Embryonic facial prominence (tissue), 1 donor: ENCODE results near the gene NYAP1.
"Not testable (repeated sequence)": the region's sequence is repeated elsewhere in the genome, so short reads cannot be mapped to it uniquely, and the experiment has no call there.

Experiments used
- DNase-seq: peaks from one replicate; pipeline ENCODE4 v3.0.0-alpha.2; 2016; ENCODE audit errors: extremely low spot score

Gene NYAP1

GRCh38 chr7:100513212-100513810 lies 29.6 kb downstream of the NYAP1 start:
- no peak for DNase-seq

DNA sequence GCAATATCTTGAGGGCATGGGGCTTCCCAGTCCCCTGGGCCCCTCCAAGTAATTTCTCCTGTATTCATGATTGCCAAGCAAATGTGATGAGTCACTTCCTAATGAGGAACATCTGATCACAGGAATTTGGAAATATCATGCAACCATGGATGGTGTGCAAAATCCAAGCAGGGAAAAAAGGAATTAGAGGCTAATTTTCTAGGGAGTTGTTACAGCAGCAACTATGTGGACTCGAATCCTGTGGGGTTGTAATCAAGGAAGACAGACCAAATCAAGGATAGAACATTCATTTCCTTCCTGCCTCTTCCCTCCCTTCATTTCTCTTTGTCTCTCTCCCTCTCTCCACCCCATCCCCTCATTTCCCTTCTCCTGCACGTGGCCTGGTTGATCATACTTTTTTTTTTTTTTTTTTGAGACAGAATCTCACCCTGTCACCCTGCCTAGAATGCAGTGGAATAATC lies 31.4 kb downstream of the NYAP1 start:
- no peak for DNase-seq

DNA sequence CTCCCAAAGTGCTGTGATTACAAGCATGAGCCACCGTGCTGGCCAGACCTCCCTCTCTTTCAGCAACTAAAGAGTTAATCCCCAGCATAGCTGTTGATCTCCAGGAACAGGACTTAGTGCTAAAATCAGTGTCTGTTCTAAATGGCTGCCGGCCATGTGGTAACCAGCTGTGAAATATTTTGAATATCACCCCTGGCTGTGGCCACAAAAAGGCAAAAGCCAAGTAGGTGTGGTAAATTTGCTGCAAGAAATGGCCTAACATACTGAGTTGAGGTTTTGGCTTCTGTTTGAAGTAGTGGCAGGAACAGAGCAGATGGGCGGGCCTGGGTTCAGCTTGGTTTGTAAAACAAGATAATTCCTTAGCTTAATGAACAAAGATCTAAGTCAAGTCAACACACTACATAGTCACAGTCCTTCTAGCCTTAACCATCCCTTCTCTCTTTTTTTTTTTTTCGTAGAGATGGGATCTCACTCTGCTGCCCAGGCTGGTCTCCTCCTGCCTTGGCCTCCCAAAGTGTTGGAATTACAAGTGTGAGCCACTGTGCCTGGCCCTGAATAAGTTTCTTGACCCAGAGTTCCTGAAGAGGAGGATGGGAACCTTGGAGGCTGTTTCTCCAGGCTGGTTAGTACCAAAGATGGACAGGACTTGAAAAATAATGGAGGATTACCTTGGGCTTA lies 32.5 kb downstream of the NYAP1 start:
- no peak for DNase-seq

- no peak for DNase-seq
Observed at GRCh38 chr7:100517305-100517704, 33.6 kb downstream of the NYAP1 start.

DNA sequence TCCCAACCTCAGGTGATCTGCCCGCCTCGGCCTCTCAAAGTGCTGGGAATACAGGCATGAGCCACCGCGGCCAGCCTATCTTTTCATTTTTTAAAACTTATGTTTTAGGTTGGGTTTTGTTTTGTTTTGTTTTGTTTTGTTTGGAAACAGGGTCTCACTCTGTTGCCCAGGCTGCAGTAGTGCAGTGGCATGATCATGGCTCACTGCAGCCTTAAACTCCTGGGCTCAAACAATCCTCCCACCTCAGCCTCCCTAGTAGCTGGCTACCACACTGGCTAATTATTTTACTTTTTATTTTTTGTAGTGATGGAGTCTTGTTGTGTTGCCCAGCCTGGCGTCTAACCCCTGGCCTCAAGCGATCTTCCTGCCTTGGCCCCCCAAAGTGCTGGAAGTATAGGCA lies 35.9 kb downstream of the NYAP1 start:
- DNase-seq: no peak

DNA sequence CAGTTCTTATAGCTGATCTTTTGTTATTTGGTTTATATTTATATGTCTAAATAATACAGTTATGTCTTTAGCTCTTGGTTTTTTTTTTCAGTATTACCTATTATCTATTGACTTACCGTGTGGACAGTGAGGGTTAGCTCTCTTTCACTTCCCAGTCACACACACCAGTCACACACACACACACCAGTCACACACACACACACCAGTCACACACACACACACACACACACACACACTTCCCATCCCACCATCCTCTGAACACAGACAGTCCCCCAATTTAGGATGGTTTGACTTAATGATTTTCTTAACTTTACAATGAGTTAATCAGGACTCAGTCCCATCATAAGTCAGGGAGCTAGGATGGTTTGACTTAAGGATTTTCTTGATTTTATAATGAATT lies 36.4 kb downstream of the NYAP1 start:
- DNase-seq: no peak

DNA sequence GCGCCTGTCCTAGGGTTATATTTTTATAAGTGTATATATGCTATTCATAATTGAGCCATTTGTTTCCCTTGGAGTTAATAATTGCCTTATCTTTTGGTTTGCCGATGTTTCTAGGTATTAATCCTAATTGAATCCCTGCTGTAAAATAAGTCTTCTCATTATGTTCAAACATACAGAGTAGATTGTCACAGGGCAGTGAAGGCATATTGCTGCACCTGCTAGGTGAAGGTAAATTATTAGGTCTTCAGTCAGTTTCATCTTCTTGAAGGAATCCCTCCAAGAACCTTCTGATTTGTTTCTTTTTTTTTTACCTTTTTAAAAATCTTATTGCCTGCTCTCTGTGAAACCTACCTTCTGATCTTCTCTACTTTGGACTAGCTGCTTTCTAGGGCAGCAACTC lies 37.3 kb downstream of the NYAP1 start:
- no peak for DNase-seq

DNA sequence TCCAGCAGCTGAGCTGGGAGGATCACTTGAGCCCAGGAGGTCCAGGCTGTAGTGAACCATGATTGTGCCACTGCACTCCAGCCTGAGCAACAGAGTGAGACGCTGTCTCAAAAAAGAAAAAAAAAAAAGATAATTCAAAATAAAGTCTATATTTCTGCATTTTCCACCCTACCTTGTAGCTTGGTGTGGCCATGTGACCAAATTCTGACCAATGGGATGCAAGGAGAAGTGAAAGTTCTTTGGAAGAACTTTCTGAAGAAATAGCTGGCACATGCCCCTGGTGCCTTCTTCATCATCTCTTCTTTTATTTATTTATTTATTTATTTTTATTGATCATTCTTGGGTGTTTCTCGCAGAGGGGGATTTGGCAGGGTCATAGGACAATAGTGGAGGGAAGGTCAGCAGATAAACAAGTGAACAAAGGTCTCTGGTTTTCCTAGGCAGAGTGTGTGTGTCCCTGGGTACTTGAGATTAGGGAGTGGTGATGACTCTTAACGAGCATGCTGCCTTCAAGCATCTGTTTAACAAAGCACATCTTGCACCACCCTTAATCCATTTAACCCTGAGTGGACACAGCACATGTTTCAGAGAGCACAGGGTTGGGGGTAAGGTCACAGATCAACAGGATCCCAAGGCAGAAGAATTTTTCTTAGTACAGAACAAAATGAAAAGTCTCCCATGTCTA lies 38.3 kb downstream of the NYAP1 start:
- DNase-seq: not testable (repeated sequence)

DNA sequence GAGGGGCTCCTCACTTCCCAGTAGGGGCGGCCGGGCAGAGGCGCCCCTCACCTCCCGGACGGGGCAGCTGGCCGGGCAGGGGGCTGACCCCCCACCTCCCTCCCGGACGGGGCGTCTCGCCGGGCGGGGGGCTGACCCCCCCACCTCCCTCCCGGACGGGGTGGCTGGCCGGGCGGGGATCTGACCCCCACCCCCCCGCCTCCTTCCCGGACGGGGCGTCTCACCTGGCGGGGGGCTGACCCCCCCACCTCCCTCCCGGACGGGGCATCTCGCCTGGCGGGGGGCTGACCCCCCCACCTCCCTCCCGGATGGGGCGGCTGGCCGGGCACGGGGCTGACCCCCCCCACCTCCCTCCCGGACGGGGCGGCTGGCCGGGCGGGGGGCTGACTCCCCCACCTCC lies 39.5 kb downstream of the NYAP1 start:
- DNase-seq: not testable (repeated sequence)

GRCh38 chr7:100528108-100528866 lies 44.6 kb downstream of the NYAP1 start:
- not testable (repeated sequence) for DNase-seq

GRCh38 chr7:100532165-100533022 lies 48.7 kb downstream of the NYAP1 start:
- DNase-seq: no peak

DNA sequence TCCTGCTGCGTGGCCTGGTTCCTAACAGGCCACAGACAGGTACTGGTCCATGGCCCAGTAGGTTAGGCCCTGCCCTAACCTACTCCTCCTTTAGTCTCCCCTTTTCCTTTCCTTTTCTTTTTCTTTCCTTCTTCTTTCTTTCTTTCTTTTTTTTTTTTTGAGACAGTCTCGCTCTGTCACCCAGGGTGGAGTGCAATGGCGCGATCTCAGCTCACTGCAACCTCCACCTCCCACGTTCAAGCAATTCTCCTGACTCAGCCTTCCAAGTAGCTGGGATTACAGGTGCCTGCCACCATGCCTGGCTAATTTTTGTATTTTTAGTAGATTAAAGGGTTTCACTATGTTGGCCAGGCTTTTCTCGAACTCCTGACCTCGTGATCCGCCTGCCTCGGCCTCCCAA lies 52.3 kb downstream of the NYAP1 start:
- DNase-seq: not testable (repeated sequence)

GRCh38 chr7:100536695-100537094 lies 53.0 kb downstream of the NYAP1 start:
- not testable (repeated sequence) for DNase-seq

- DNase-seq: no peak
Observed at GRCh38 chr7:100538348-100538653, 54.6 kb downstream of the NYAP1 start.

DNA sequence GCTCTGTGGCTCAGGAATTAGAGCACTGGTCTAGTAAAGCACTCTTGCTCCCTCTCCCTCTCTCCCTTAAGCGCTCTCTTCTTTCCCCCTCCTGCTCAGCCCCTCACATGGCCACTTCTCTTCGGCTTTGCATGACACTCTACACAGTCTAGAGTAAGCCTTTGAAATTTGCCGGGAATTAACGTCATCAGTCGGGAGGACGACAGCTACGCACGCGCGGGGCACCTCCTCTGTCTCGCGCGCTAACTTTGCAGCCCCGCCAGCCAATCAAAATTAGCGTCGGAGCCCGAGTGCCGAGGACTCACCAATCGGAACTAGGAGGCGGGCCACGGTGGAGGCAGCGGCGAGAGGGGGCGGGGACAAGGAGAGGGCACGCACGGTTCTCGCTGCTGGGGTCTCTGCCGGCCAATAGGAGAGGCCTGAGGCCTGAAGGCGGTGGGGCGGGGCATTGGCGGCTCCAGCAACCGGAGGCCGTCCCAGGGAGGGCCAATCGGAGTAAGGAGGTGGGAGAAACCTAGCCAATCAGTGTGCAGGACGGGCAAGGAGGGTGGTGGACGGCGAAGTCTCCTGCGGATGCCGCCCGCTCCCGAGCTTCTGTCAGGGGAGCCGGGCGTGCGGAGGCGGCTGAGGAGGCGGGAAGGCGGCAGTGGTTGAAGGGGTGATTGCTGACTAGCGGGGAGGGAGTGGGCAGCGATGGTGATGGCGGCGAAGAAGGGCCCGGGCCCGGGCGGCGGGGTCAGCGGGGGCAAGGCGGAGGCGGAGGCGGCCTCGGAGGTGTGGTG lies 55.1 kb downstream of the NYAP1 start, which contains the start of gene AGFG2:
TSS of gene AGFG2 (plus strand) at position 550 of the 782 bp plus-strand sequence. CDS start at position 694, 144 bp downstream.
- DNase-seq: peak; percentile 98

GRCh38 chr7:100539436-100540006 lies 55.8 kb downstream of the NYAP1 start:
- DNase-seq: no peak

DNA sequence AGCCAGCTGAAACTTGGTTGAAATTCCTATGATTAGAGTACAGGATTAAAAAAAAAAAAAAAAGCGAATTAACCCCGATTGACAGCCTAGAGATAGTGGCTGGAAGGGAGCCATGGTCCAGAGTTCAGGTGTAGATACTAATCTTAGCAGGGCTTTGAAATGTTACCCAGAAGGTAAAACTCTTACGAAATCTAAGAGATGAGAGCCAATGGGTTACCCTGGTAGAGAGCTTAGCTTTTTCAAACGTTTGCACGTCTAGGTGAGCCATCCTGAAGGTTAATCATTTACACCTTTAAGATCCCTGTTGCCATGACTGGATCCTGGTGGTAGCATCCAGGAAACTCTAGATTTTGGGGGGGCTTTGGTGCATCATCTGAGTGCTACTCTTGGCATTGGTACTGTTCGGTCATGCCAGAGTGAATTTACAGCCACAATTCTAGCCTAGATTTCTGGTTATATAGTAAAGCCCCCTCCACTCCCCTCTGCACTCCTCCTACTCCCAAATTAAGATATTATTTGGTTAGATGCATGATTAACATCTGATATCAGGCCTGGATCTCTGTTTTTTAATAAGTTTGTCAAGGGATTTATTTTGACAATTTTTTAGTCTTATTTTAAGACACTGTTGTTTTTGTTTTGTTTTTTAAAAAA lies 56.5 kb downstream of the NYAP1 start:
- no peak for DNase-seq

DNA sequence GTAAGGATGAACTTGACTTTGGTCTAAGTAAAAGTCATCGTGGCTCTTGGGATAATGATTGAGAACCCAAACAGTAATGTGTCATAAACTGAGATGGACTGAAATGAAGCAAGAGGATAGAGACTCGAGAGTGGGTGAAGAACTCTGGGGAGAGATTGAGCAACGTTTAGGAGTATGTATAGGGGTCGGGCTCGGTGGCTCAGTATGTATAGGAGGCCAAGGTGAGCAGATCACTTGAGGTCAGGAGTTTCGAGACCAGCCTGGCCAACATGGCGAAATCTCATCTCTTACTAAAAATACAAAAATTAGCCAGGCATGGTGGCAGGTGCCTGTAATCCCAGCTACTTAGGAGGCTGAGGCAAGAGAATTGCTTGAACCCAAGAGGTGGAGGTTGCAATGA lies 57.6 kb downstream of the NYAP1 start:
- DNase-seq: not testable (repeated sequence)

DNA sequence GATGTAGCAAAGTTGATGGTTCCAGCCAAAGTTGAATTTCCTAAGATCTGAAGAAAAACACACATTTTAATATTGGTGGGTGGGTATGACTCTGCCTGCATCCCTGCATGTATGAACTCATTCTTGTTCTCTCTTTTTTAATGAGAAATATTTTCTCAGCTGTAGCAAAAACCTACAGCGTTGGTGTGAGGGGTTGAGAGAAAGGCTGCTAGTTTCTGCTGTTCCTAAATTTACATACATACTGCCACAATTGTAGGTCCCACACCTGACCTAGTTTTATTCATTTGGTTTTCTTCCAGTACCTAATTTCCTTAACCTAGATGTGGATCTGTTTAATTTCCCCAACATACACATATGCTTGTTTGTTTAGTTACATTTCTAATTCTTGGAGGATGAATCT lies 59.9 kb downstream of the NYAP1 start:
- no peak for DNase-seq

GRCh38 chr7:100544386-100544785 lies 60.7 kb downstream of the NYAP1 start:
- no peak for DNase-seq
